GM06990 (cell line): ENCODE results near the gene KCNIP4.

Experiments
- DNase-seq: peaks from one replicate; pipeline ENCODE4 v3.0.0-alpha.2; 2011; ENCODE audit not compliant: insufficient read length; ENCODE audit errors: extremely low read depth
- H3K27me3 ChIP-seq: replicated peaks from 2 replicates; pipeline ENCODE4 v1.6.0; 2011; ENCODE audit warnings: low read length; ENCODE audit not compliant: control insufficient read depth, insufficient read depth
- H3K36me3 ChIP-seq: 2 replicates; pipeline ENCODE4 v1.5.1; 2011; ENCODE audit warnings: low read length; ENCODE audit not compliant: control insufficient read depth, insufficient read depth
- H3K4me3 ChIP-seq: replicated peaks from 2 replicates; pipeline ENCODE4 v1.5.1; 2011; ENCODE audit warnings: low read depth, mild to moderate bottlenecking, control low read depth, low read length
- CTCF ChIP-seq: IDR thresholded peaks from 2 replicates; pipeline ENCODE4 v1.5.1; 2011; ENCODE audit warnings: low read length, control low read depth, mild to moderate bottlenecking, inconsistent platforms; ENCODE audit not compliant: insufficient read depth, poor library complexity, severe bottlenecking

Gene KCNIP4

GRCh38 chr4:21304540-21304887, 644.1 kb downstream of the KCNIP4 start:
- Histone ChIP-seq H3K27me3 (no peaks in the 10 kb centered on the region), H3K4me3 (no peak overlapping the region), H3K36me3 (no peaks in the 10 kb centered on the region)
- DNase-seq: no peak
- no peak for TF ChIP-seq CTCF

GRCh38 chr4:21290562-21290961, 658.0 kb downstream of the KCNIP4 start:
- no peak overlapping the region for H3K4me3 ChIP-seq
- TF ChIP-seq CTCF: no peak
- no peaks in the 10 kb centered on the region for H3K36me3 ChIP-seq
- no peak for DNase-seq
- H3K27me3 ChIP-seq: no peaks in the 10 kb centered on the region

GRCh38 chr4:21276046-21276445, 672.5 kb downstream of the KCNIP4 start:
- DNase-seq: no peak
- no peaks in the 10 kb centered on the region for H3K36me3 ChIP-seq
- TF ChIP-seq CTCF: no peak
- H3K27me3 ChIP-seq: no peaks in the 10 kb centered on the region
- no peak overlapping the region for H3K4me3 ChIP-seq

GRCh38 chr4:21271439-21272052, 677.0 kb downstream of the KCNIP4 start:
- Histone ChIP-seq H3K4me3 (no peak overlapping the region), H3K27me3 (no peaks in the 10 kb centered on the region), H3K36me3 (no peaks in the 10 kb centered on the region)
- TF ChIP-seq CTCF: no peak
- no peak for DNase-seq

GRCh38 chr4:21248331-21248730, 700.2 kb downstream of the KCNIP4 start:
- Histone ChIP-seq H3K27me3 (no peaks in the 10 kb centered on the region), H3K4me3 (no peak overlapping the region), H3K36me3 (no peaks in the 10 kb centered on the region)
- no peak for DNase-seq
- TF ChIP-seq CTCF: no peak

- TF ChIP-seq CTCF: no peak
- no peak for DNase-seq
- Histone ChIP-seq H3K36me3 (no peaks in the 10 kb centered on the region), H3K4me3 (no peak overlapping the region), H3K27me3 (no peaks in the 10 kb centered on the region)
Measured at GRCh38 chr4:21242163-21242562, 706.4 kb downstream of the KCNIP4 start.
